ENCODE results near the gene ATOSA.

- TF ChIP-seq RARB (CRISPR knock-in tag; IDR thresholded peaks at IDR 0.05) = no peak
- TF ChIP-seq CSDC2 (CRISPR knock-in tag; IDR thresholded peaks at IDR 0.05) = no peak
- TF ChIP-seq BACH2 (CRISPR knock-in tag; IDR thresholded peaks at IDR 0.05; ENCODE audit: borderline replicate concordance) = no peak
- TF ChIP-seq OSR1 (CRISPR knock-in tag; IDR thresholded peaks at IDR 0.05) = no peak
- no peak for TF ChIP-seq ARNTL (CRISPR knock-in tag; IDR thresholded peaks at IDR 0.05; ENCODE audit: borderline replicate concordance, low read depth)
- no peak for TF ChIP-seq TOX (CRISPR knock-in tag; IDR thresholded peaks at IDR 0.05; ENCODE audit: borderline replicate concordance)
- TF ChIP-seq POU6F1 (CRISPR knock-in tag; IDR thresholded peaks at IDR 0.05; ENCODE audit: borderline replicate concordance, low read depth) = no peak
- TF ChIP-seq PATZ1 (CRISPR knock-in tag; IDR thresholded peaks at IDR 0.05; ENCODE audit: borderline replicate concordance) = no peak
- TF ChIP-seq CSRNP3 (CRISPR knock-in tag; IDR thresholded peaks at IDR 0.05) = no peak
- no peak for TF ChIP-seq ZFP30 (CRISPR knock-in tag; IDR thresholded peaks at IDR 0.05)
- TF ChIP-seq TSHZ2 (CRISPR knock-in tag; IDR thresholded peaks at IDR 0.05) = no peak
- no peak for TF ChIP-seq SNAI2 (CRISPR knock-in tag; IDR thresholded peaks at IDR 0.05)
- no peak for TF ChIP-seq ZFP3 (CRISPR knock-in tag; IDR thresholded peaks at IDR 0.05)
These were observed 38.7 kb upstream of the ATOSA start for GRCh38 chr15:52717924-52718323.

Measured in SK-N-SH treated with all-trans-retinoic acid at 6 μM for 48 hours (cell line).